GM19238 (cell line): ENCODE results near the gene TPM2.
"Not testable (repeated sequence)": the region's sequence is repeated elsewhere in the genome, so short reads cannot be mapped to it uniquely, and the experiment has no call there.

ENCODE experiments used
- DNase-seq: peaks from one replicate; pipeline ENCODE4 v3.0.0; 2011; ENCODE audit warnings: low spot score; ENCODE audit not compliant: insufficient read length

TPM2 gene

DNA sequence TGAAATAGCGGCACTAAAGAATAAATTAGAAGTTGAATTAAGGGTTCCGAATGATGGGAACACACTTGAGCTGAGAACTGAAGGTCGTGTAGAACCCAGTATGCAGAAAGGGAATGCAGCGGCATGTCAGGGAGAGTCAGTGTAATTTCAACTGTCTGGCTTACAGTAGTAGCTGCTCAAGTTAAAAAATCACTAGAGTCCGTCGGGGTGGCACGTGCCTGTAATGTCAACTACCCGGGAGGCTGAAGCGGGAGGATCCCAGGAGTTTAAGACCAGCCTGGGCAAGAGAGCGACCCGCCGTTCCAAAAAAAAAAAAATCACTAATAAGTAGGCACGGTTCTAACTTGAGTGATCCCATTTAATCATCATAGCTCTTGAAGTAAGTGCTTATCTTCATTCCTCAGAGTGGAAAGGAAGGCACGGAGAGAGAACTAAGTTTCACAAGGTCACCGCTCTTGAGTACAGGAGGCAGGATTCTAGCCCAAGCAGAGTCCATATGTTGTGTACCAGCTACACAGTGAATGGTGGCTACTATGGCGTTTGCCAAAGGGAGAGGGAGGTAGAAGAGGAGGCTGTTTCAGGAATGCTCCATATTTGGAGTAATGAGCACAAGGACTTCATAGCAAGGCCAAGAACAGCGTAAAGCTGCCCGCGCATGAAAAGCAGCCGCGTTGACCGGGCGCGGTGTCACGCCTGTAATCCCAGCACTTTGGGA lies 32.7 kb downstream of the TPM2 start:
- no peak for DNase-seq

DNA sequence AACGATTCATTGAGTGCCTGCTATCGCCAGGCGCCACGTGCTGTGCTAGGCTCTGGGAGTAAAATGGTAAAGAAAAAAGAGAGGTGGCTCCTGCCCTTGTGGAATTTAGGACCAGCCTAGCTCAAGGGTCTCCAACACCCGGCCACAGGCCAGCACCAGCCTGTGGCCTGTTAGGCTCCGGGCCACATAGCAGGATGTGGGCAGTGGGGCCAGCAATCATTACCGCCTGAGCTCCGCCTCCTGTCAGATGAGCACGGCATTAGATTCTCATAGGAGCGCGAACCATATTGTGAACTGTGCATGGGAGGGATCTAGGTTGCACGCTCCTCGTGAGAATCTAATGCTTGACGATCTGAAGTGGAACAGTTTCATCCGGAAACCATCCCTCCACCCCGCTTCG lies 33.4 kb downstream of the TPM2 start:
- DNase-seq, result no peak

DNA sequence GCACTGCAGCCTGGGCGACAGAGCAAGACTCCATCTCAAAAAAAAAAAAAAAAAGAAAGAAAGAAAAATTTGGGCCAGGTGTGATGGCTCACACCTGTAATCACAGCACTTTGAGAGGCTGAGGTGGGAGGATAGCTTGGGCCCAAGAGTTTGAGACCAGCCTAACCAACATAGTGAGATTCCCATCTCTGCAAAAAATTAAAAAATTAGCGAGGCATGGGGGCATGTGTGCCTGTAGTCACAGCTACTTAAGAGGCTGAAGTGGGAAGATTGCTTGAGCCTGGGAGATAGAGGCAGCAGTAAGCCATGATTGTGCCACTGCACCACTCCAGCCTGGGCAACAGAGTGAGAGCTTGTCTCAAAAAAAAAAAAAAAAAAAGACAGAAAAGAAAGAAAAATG lies 36.1 kb downstream of the TPM2 start:
- no peak for DNase-seq

DNA sequence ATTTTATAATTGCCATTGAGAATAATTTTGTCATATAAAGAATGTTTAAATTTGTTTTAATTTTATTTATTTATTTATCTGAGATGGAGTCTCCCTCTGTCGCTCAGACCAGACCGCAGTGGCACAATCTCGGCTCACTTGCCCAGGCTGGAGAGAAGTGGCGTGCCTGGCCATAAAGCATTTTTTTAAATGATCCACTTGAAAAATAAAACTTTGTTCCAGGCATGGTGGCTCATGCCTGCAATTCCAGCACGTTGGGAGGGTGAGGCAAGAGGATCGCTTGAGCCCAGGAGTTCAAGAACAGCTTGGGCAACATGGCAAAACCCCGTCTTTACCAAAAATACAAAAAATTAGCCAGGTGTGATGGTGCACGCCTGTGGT lies 36.9 kb downstream of the TPM2 start:
- DNase-seq, result no peak

DNA sequence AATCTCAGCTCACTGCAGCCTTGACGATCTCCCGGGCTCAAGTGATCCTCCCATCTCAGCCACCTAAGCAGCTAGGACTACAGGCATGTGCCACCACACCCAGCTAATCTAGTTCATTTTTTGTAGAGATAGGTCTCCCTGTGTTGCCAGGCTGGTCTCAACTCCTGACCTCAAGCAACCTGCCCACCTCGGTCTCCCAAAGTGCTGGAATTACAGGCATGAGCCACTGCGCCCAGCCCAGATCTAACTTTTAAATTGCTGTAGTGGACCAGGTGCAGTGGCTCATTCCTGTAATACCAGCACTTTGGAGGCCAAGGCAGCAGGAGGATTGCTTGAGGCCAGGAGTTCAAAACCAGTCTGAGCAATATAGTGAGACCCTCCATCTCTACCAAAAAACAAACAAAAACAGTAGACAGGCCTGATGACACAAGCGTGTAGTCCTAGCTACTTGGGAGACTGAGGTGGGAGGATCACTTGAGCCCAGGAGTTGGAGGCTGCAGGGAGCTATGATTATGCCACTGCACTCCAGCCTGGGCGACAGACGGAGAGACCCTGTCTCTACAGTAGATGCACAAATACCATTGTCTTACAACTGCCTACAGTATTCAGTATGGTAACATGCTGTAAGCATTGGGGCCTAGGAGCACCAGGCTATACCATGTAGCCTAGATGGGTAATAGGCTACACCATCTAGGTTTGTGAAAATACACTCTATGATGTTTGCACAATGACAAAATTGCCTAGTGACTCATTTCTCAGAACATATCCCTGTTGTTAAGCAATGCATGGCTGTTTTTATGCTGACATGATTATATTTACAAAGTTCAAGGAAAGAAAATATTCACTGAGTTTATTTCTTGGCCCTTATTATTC lies 37.5 kb downstream of the TPM2 start:
- DNase-seq, result no peak

DNA sequence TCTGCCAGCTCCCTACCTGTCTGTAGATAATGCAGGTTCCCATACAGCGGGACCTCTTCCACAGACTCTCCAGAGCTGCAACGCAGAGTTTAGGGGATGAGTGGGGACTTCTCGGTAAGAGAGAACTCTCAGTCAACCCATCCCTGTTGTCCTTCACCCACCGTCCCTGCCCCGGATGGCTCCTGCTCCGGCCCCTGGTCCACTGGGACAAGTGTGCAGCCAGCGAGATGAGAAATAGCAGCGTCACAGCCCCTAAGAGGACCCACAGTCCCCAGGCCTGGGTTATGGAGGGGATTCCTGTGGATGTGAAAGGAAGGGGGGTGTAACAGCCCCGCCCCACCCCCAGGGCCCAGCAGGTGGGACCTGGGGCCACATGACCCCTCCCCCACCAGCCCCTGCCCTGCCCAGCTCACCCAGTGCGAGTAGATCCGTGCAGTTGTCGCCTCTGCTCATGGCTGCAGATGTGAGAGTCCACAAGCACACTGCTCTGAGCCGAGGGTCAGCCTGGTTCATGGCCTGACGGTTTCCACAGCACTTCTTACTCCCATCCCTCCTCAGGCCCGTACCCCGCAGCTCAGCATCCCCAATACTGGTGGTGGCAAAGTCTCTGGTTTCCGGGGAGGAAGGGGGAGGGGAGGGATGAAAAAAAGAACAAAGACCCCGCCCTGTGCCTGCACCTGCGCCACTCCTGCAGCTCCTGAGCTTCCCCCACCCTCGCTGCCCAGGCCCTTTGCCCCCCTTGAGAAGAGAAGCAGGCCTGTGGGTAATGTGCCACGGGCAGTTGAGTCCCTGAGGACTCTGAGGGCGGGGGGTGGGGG lies 39.2 kb downstream of the TPM2 start, which contains the start of gene SIT1:
SIT1 (minus strand) TSS at position 591 of the 818 bp plus-strand sequence; CDS start at position 513, 78 bp downstream.
- no peak for DNase-seq

DNA sequence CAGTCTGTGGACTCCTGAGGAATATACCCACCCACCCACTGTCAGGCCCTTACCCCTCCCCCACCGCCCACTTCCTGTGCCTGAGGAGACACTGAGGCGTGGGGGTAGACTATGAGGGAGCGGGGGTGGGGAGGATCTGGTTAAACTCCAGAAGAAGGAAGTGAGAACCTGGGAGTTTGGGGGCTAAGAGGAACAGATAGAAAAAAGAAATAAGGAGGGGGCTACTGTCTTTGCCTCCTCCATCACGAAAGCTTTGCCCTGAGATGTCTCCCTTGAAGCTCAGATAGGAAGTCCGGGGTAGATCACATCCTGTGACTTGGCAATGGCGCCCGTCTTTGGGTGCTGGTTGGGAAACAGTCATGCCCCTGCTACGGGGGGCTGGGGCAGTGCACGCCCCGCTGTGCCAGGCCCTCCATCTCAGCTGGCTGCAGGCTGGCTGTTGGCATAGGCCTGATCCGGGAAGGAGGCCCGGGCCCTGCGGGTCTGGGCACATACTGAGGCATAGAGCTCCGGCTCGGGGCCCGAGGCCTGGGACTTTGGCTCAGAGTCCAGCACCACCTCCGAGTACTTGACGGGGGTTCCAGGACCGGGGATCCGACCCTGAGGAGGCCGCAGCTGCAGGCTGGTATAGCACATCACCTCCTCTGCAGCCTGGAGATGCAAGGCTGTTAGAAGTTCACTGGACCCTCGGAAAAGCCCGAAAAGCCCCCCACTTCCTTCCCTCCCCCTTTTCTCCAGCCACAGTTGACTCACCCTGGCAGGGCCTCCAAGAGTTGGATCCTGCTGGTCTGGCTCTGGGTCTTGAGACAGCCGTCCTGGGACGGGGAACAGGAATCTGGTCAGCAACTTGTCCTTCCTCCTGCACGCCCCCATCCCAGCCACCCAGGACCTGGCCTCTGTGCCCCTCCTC lies 40.0 kb downstream of the TPM2 start:
- DNase-seq, result no peak

DNA sequence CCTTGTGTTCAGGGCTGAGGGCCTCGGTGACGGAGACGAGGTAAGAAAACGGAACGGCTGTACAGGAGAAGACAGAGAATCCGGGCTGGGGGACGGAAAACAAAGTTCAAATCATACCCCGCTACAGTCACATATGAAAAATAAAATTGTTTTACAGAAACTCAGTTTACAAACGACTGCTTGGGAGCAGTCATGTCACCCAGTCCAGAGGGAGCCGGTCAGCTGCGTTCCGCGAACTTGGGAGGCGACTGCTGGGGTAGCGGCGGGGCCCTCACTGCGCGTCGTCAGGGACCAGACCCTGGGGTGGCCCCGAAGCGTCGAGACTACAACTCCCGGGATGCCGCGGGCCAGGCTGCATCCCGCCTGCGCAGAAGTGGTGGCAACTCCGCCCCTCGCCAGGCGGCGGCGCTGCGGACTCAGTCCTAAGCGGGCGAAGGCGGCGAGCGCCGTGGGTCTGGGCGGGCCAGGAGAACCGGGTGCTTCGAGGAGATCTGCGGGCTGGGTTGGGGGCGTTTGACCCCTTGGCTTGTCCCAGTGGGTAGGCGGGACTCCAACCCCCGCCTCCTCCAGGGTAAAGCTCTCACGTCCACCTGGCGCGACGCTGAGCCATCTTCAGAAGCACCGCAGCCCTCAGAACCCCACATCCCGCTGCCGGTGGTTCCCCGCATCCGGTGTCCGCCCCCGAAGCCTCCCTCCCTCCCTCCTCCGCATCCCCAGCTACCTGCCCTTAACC lies 43.0 kb downstream of the TPM2 start:
- DNase-seq, result peak; percentile 93

DNA sequence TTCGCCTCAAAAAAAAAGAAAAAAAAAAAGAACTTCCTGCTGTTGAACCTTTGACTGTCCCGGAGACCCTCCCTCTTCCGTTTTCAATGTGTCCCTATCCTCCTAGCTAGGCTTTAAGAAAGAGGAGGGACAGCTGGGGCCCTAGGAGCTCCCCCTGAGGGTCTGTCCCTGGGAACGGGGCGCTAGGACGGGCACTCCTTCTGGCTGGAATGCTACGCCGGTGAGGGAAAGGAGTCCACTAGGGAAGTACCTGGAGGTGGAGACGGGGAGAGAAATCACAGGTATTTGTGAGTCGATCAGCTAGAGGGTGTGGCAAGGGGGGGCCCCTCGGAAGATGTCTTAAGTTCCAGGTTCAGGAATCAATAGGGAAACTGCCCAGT lies 43.6 kb downstream of the TPM2 start:
- no peak for DNase-seq

DNA sequence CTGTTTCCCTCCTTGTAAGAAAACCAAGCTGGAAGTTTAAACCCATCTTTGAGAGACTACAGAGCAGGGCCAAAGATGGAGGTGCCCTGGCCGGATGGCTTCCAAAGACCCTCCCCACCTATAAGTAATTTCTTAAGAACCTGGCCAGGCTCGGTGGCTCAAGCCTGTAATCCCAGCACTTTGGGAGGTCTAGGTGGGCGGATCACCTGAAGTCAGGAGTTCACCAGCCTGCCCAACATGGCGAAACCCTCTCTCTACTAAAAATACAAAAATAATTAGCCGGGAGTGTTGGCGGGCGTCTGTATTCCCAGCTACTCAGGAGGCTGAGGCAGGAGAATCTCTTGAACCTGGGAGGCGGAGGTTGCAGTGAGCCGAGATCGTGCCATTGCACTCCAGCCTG lies 44.0 kb downstream of the TPM2 start:
- not testable (repeated sequence) for DNase-seq

DNA sequence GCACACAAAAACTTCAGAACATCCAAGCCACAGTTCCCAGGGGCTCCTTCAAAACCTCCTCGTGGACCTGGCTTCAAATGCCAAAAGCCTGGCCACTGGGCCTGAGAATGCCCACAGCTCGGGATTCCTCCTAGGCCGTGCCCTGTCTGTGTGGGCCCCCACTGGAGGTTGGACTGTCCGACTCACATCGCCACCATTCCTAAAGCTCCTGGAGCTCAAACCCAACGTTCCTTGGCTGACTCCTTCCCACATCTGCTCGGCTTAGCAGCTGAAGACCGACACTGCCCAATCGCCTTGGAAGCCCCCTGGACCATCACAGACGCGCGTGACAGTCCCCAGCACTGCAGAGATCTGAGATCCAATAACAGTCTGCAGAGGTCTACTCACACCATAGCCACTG lies 46.7 kb downstream of the TPM2 start:
- DNase-seq, result no peak

DNA sequence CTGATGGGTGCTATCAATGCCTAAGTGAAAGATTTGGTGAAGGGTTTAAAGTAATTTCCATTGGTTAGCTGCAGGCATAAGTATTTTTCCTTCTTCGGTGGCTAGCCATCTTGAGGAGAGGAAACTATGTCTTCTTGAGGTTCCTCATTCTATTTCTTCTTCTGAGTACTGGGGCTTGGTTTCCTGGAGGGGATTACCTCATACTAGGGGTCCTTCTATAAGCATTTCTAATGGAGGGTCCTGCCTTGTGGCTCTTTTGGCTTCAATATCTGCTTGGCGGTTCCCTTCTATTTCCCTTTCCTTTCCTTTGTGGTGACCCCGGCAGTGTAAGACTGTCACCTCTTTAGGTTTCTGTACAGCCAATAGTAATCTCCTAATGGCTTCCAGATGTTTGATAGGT lies 48.2 kb downstream of the TPM2 start:
- not testable (repeated sequence) for DNase-seq

DNA sequence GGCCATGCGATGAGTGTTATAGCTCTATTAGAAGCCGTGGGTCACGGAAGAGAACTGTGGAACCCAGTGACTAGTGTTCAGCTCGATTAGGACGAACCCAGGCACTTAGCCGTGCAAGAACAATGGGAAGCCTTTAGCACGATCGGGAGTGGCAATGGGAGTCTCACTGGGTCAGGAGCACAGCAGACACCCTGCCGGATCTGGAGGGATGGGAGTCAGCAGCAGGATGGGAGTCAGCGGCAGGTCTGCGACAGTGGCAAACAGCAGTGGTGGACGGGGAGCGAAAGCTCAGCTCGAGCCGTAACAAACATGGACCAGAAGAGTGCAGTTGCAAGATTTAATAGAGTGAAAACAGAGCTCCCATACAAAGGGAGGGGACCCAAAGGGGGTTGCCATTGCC lies 49.3 kb downstream of the TPM2 start:
- DNase-seq, result not testable (repeated sequence)

DNA sequence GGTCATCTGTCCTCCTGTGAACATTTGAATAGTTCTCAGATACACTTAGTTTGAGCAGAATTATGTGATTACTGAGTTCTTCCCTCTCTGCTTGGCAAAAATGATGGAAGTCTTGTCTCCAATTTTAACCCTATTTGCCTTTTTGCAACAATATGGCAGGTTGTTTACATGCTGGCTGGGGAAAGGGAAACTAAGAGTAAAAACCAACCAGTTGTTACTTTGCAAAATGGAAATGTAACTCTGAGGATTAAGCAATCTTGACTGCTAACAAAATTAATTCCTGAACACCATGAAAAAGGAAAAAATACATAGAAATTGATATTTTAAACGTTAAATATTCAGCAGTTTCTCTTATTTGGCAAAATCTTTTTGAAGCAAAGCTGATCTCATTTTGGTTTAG lies 50.1 kb downstream of the TPM2 start:
- DNase-seq, result no peak

DNA sequence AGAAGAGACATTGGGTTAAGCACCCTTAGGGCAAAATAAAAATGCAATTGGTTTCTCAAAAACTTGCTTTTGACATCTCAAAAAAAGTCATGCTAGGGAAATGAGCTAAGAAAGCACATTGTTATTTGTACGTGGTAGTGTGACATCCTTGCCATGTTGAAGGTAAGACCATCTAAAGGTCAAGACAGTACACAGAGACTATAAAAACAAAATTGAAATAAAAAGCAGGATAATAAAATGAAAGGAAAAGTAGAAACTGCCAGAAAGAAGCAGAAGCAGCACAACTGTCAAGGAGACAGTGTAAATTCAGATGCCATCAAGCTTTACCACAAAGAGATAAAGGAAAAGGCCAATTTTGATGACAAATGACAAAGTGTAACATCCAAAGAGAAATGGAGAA lies 50.5 kb downstream of the TPM2 start:
- not testable (repeated sequence) for DNase-seq

DNA sequence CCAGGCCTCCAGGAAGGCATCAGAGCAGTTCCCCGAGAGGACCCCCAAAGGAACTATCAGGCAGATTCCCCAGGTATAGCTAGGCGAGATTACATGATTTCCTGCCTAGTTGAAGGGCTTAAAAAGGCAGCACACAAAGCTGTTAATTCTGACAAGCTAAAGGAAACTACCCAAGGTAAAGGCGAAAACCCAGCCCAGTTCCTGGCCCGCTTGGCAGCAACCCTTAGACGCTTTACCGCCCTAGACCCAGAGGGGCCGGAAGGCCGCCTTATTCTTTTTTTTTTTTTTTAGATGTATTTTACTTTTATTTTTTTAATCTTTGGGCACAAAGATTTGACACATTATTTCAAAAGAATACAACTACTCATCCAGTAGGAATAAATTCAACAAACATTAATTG lies 51.0 kb downstream of the TPM2 start:
- not testable (repeated sequence) for DNase-seq

DNA sequence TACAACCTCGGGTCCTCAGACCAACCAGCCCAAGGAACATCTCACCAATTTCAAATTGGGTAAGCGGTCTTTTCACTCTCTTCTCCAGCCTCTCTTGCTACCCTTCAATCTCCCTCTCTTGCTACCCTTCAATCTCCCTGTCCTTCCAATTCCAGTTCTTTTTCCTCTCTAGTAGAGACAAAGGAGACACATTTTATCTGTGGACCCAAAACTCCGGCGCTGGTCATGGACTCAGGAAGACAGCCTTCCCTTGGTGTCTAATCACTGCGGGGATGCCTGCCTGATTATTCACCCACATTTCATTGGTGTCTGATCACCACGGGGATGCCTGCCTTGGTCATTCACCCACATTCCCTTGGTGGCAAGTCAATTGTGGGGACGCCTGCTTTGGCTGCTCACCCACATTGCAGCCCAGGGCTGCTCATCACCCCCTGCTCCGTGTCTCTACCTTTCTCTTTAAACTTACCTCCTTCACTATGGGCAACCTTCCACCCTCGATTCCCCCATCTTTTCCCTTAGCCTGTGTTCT lies 52.2 kb downstream of the TPM2 start:
- not testable (repeated sequence) for DNase-seq

DNA sequence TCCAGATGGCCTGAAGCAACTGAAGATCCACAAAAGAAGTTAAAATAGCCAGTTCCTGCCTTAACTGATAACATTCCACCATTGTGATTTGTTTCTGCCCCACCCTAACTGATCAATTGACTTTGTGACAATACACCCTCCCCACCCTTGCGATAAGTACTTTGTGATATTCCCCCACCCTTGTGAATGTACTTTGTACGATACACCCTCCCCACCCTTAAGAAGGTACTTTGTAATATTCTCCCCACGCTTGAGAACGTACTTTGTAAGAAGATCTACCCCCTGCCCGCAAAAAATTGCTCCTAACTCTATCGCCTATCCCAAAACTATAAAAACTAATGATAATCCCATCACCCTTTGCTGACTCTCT lies 52.9 kb downstream of the TPM2 start:
- DNase-seq, result not testable (repeated sequence)

DNA sequence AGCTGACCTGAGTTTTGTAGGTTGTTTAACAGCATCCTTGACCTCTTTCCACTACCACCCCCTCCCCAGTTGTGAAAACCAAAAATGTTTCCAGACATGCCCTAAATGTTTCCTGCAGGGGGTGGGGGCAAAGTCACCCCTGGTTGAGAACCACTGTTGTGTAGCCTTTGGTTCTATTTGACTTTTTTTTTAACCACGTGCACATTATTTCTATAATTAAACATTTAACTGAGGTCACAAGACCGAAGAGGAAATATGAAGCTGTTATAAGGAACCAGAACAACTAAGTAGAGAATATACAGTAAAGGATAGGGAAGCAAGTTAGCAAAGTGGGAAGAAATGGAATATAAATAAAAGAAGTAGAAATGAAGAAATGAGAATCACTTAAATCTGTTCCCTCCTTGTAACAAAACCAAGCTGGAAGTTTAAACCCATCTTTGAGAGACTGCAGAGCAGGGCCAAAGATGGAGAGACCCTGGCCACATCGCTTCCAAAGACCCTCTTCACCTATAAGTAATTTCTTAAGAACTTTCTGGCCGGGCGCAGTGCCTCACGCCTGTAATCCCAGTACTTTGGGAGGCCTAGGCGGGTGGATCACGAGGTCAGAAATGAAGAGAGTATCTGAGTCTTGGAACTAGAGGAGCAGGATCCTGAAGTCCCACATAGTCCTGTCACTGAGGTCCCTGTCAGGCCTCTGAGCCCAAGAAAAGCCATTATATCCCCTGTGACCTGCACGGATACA lies 53.4 kb downstream of the TPM2 start:
- DNase-seq, result no peak
